HG03280 (cell line): Measurements from ENCODE around the gene ARHGAP6.
"Not testable (repeated sequence)": the region's sequence is repeated elsewhere in the genome, so short reads cannot be mapped to it uniquely, and the experiment has no call there.

Source experiments
- ATAC-seq: cut with Tn5 transposase; IDR thresholded peaks from one replicate; pipeline ENCODE4 v1.9.1; 2021; ENCODE audit warnings: mild to moderate bottlenecking, moderate library complexity; ENCODE audit not compliant: unreplicated experiment

ARHGAP6 gene

DNA sequence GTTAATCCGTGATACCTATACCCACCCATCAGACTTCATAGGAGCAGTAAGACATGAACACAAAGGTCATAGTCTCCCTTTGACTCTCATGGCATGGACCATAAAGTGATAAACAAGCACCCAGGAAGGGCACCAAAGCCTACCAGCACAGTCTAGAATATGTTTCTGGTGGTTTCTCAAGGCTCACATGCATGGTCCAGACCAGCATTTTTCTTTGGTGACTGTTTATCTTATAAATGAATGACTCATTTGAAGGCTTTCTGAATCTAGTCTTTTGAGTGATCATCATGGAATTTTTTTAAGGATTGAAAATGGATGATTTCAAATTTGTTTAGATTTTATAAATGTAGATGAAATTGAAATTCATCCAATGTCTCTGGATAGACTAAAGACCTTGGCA lies 404.5 kb downstream of the ARHGAP6 start:
- ATAC-seq, result no peak

DNA sequence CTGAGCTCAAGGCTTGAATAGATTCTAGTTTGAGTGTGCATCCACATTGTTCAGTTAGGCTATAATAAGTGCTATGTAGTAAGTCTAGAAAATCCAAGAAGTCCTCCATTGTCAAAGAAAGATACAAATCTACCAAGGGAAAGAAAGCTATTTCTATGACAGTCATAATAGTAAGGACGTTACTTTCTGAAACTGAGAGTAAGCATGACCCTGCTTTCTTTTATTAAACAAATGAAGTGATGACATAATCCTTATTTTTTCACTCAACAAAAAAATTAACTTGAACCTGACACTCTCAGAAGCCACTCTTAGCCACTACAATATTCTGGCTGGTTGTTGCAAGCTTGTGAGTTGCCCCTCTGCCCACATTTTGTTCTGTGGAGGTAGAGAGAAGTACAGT lies 406.3 kb downstream of the ARHGAP6 start:
- no peak for ATAC-seq

DNA sequence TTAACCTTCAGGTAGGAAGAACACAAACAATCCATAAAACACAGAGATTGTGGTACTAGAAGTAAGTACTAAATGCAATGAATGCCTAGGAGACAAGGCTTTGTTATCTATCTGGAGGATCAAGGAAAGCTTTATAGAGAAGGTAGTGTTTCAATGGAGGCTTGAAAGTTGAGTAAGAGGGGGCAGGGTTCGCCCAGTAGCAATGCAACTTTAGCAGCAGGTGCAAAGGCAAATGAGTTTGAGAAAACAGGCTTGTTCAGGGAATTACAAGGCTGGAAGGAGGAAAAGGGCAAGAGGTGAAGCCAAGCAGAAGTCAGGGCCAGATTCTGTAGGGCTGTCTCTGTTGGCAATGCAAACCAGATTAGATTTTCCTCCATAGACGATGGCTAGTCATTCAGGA lies 408.0 kb downstream of the ARHGAP6 start:
- ATAC-seq, result no peak

DNA sequence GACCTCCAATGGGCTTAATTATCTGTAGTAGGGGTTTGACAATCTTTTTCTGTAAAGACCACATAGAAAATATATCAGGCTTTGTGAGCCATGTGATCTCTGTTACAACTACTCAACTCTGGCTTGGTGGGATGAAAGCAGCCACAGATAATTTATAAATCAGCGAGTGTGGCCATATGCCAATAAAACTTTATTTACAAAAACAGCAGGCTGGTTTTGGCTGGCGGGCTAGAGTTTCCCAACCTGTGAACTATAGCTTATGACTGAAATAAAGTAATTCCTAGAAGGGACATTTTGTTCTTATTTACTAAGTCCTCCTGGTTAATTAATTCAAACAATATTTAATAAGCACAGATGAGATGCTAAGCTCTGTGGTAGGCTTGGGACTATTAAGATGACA lies 408.4 kb downstream of the ARHGAP6 start:
- ATAC-seq, result no peak

DNA sequence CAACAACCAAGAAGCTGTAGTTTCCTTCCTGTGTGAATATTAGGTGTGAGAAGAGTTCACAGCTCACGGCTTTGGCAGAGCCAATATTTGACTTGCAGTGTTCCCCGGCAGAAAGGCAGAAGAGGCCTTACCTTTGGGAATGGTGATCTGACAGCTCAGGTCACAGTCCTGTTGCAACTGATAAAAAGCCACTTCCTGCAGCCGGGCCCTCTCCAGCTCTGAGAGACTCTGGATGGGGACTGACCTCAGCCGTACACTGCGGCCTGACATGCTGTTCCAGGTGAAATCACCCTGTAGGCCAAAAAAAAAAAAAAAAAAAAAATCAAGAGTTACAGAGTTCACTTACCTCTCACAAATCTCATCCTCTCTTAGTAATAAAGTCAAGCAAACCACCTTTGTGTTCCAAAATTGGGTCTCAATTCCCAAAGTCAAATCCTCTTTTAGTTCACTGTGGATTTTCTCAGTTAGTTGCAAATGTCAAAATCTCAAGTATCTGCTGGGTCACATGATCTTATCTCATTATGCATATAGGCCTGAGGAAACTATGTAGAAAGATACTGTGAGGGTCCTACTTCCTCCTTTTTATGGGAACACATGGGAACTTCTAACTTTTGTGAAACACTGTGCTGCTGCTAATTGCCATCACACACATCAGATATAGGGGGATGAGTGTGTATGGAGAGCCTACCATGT lies 411.2 kb downstream of the ARHGAP6 start:
- no peak for ATAC-seq

DNA sequence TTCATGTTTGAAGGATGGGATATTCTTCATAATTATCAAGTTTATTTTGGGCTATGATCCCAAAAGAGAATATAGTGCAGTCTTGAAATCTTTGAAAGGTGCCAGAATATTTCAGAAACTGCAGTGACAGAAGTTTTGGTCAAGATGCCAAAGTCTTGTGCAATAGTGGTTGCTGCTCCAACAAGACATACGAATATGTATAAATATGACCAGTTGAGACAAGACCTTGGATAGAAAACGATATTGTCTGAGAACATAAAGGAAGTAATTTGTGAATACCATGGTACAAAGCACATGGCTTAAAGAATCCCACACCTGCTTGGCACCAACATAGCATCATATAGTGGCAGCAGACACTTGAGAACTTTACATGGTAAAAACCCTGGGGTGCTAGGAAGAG lies 421.1 kb downstream of the ARHGAP6 start:
- ATAC-seq, result no peak

DNA sequence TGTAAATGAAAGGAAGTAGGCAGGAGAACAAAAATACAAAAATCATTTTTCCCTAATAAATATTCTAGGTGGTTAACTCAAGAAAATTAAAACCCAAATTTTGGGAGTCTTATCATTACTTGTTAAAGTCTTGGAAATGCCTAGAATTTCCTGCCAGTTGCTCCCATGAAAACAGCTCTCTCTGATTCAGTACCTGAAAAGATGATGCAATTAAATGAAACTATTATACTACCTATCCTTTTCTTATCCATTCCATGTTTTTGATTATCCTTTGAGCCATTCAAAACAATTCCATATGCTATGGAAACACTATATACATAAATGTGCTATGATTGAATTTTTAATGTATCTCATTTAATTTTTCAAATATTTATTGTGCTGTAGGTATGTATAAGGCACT lies 423.0 kb downstream of the ARHGAP6 start:
- no peak for ATAC-seq

DNA sequence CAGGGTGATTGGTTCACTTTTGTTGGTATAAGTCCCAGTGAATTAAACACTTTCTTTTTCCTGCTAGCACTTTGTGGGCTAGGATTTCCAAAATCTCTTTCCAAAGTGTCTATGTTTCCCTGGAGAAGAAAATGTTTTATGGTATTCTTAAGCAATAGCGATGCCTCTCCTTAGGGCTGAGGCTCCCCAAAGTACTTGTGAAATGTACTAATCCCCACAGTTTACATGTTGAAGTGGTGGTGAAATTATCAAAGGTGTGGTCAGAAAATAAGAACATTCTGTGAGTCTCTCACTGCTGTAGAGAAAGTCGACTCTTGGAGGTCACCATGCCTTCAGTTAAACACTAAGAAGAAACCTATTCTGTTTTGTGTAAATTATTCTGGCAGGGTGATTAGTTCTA lies 424.0 kb downstream of the ARHGAP6 start:
- no peak for ATAC-seq

DNA sequence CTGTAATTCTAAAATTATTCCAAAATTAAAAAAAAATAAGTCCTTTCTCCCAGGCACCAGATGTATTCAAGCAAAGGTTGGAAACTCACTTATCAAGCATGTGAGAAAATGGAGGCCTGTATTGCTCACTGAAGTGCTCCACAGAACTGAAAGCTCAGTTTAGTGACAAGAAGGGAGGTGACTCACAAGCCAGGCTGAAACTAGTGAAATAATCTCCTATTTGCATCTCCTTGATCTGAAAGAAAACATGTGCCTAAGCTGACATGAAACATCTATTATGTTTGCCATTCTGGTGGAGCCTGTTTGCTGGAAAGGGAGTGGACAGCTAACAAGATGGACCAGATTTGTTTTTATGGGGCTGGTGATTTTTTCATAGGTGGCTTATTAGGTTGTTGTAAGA lies 426.5 kb downstream of the ARHGAP6 start:
- ATAC-seq, result peak; percentile 75

DNA sequence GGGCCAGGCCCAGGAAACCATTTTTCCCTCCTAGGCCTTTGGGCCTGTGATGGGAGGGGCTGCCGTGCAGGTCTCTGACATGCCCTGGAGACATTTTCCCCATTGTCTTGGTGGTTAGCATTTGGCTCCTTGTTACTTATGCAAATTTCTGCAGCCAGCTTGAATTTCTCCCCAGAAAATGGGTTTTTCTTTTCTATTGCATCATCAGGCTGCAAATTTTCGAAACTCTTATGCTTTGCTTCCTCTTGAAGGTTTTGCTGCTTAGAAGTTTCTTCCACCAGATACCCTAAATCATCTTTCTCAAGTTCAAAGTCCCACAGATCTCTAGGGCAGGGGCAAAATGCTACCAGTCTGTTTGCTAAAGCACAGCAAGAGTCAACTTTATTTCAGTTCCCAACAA lies 430.3 kb downstream of the ARHGAP6 start:
- not testable (repeated sequence) for ATAC-seq

DNA sequence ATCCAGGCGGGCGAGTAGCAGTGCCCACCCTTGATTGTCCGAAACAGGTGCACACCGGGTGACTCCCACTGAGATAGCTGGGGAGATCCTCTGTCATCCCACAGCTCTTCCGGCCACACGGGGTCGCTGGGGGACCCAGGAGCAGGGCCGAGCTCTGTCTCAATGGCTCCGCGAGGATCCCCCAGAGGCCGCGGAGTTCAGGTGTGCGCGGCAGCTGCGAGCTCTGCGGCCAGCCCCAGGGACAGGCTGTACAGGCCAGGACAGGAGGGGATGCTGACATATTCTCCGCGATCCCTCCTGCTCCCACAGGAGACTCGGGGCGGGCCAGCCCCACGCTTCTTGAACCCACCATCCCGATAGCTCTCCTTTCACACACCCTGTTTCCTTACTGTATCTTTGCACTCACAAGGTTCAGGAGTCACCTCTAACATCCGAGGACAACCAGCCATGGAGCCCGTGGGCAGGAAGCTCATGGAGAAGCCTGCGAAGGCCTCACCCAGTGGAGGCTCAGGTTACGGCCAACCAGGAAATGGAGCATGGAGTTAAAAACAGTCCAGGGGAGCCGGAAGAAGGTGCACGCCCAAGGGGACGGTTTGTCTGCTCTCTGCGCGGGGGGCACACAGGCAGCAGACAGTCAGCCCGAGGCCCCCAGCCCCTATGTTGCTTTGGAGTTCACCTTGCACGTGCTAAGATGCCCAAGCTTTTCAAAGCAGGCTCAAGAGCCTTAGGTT lies 450.4 kb downstream of the ARHGAP6 start:
- no peak for ATAC-seq

DNA sequence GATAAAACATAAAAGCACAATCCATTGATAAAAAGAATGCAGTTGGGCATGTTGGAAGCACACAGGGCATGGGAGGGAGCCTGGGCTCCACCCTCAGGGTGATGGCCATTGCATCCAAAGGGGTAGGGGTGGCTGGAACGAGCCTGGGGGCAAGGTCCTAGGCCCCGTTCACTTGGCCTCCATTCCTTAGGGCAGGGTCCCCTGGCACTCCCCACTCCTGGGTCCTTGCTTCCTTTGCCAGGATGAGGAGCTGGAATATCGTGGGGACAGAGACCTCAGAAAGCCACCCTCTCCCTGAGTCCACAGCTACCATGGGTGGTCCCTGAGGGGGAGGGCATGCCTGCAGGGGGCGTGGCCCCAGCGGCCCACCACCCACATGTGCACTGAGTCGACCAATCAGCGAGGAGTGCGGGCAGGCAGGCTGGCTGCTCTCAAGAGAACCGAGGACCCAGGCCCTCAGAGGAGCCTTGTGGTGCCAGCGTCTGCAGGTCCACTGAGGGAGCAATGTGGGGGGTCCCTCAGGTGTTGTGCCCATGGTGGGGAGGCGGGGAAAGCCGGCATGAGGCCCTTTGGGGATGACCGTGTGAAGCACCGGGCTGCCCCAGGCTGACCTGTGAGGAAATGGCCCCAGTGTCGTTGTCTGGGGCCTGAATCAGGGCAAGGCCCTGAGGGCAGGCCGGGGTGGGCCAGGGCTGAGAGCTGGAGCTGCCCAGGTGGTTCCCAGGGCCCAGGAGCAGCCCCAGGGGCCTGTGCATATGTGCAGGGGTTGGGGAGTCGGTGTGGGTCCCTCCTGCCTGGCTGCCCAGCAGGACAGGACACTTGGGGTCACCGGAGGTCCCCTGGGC lies 451.2 kb downstream of the ARHGAP6 start:
- no peak for ATAC-seq

DNA sequence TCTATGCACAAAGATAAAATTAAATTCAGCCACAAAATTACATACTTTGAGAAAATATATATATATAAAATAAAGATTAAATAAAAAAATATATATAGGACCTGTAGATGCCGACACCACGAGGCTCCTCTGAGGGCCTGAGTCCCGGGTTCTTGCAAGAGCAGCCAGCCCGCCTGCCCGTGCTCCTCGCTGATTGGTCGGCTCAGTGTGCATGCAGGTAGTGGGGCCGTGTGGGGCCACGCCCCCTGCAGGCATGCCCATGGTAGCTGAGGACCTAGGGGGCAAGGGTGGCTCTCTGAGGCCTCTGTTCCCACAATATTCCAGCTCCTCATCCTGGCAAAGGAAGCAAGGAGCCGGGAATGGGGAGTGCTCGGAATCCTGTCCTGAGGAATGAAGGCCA lies 453.0 kb downstream of the ARHGAP6 start:
- ATAC-seq, result no peak

DNA sequence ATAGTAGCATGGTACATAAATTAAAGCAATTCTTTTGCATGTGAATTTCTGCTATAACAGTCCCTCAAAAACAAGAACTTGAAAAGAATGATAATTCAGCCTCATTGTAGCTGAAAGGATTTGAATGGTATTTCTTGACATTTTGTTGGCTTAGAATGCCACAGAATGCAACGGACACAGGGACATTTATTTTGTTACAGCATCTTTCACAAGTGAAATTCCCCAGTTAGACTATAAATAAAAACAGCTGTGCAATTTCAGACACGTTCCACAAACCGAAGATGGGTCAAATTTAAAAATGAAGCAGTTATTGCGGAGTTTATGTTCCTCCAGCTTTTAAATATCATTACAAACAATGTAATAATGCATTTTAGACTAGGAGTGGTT lies 455.3 kb downstream of the ARHGAP6 start:
- no peak for ATAC-seq

DNA sequence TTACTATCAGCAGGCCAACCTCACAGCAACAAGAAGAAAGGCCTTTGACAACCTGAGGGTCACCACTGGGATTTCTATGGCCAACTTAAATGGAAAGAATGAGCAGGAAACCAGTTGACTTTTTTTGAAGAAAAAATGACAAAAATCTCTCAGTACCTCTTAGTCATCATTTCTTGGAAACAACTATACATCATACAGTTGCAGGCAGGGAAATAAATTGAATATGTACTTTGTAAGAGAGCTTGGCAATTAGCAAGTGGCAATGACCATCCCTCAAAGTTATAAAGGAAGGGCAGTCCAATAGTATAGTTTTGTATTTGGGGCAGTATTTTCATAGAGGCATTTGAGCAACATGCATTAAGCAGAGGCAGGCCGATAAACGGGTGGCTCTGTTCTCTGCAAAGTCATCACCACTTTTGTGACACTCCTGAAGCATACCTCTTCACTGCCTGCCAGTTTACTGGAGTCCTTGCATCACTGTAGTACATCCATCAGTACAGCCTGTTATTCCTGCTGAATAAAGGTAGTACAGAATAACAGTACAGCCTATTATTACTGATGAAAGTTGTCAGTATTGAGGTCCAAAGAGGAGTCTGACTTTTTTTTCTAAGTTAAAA lies 455.8 kb downstream of the ARHGAP6 start:
- ATAC-seq, result no peak

DNA sequence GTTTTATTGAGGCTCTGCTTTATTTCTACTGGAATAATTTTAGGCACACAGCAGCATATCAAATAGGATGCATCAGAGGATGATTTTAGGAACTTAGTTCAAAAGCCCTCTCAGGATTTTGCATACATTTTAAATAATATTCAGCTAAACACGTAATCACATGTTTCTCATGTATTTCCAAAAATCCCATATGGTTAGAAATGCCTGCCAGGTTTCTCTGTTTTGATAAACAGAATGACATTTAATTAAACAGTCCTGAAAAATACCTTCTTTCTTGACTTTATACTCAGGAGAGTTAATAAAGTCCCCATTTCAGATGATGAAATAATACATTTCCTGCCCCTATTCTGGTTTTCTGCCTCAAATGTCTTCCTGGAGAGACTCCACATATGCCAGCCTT lies 459.0 kb downstream of the ARHGAP6 start:
- no peak for ATAC-seq

DNA sequence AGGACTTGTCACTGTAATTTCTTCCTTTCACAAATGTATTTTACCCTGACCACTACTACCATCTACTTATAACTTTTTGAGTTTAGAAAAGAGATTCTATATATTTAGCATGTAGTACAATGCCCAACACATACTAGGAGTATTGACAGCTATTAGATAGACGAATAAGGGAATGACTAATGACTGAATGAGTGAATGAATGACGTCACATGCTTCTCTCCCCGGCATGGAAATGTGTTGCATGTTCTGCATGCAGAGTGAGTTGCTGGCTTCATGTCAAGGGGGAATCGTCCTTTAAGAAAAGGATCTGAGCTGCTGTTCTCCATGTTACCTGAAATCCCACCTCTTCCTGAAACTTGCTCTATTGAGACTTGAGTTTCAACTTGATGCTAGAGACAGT lies 459.9 kb downstream of the ARHGAP6 start:
- ATAC-seq, result no peak

DNA sequence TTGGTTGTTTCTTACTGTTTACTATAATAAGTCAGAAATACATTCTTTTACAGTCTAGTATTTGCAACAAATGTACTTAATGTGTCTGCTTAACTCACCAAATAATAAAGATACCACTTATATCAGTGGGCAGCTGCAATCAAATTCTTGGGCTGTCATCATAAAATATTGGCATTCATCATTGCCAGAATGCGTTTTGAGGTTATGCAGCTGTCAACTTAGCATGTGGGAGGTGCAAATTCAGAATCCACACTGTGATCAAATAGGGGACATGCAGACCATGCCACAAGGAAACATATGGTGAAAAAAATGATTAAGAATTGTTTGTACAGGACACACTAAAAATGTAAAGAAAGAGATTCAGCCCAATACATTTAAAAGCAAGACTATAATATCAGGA lies 468.0 kb downstream of the ARHGAP6 start:
- ATAC-seq, result no peak

DNA sequence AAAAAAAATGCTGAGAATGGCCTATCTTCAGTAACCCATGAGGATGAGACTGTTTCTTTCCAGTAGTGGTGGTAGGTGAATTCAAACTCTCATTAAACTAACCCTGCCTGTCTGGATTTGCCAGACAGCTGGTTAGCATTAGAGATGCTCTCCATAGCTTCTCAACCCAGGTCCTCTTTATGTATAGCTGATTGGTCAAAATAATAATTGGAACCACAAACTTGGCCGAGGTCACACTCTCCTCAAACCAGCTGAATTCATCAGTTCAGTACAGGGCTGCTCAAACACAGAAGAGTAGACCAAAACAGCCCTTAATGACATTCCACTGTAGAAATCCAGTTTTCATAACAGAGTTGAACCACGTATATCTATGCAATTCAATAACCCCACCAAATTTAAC lies 469.2 kb downstream of the ARHGAP6 start:
- no peak for ATAC-seq

DNA sequence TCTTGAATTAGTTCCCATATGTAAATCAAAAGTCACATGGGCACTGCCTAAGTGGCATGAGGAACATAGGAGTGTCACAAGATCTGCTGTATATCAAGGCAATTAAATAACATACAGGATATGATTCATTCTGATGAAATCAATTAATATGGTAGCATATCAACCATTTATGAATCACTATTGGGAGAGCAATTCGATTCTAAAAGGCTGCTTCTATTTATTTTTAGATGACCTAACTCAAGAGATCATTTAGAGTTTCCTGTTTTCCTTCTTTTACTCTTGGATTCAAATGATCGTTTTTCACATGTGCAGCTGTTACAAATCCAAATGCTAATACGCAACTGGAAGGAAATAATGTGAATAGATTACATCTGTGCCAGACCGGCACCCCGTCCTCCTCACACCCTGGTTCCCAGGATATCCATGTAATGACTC lies 472.7 kb downstream of the ARHGAP6 start:
- no peak for ATAC-seq

DNA sequence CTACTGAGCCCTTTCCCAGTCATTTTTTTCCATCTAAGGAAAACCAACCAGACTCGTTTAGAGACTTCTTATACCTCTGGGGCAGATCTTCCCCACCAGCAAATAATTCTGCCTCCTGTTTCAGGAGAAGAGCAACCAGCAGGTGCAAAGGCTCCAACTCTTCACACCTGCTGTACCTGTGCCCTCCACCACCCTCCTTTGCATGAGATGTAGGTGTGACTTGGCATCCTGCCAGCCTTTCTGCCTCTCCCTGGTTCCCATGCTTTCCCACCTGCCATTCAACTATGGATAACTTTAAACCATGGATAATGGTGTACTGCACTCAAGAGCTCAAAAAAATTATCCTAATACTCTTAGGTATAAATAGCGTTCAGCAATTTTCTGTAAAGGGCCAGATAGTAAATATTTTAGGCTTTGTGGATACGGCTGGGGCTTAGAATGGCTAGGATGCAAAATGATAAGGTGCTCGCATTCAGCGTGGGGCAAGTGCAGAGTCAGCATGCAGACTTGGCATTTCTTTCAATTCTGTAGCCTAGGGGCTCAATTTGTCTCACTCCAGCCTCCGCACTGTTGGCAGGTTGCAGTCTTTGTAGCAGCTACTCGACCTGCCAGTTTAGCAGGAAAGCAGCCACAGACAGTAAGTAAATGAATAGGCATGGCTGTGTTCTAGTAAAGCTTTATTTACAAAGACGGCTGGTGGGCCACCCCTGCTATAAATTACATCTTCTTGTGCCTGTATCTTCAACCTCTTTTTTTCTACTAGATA lies 474.8 kb downstream of the ARHGAP6 start:
- ATAC-seq, result no peak
